PC-3 (cell line): ENCODE results near the gene LRFN4.
A peak's percentile ranks its signal among the peaks of the same experiment; 100 is the strongest.

Experiments used
- EZH2 ChIP-seq: fragments of 300-600 bp; sonication (generic); IDR thresholded peaks from one replicate; pipeline ENCODE4 v1.6.1; 2017; ENCODE audit warnings: antibody characterized with exemption, mild to moderate bottlenecking, low read length; ENCODE audit not compliant: unreplicated experiment
- EZH2phosphoT487 ChIP-seq: fragments of 300-600 bp; sonication (generic); IDR thresholded peaks from 2 replicates; pipeline ENCODE4 v1.6.1; 2018; ENCODE audit warnings: mild to moderate bottlenecking, antibody characterized with exemption, low read length, borderline replicate concordance
- TF ChIP-seq, protein P1 (sequence below): fragments of 300-600 bp; sonication (generic); conservative IDR thresholded peaks from 2 replicates; pipeline ENCODE4 v1.5.1; 2017; ENCODE audit warnings: antibody characterized with exemption, low read depth, mild to moderate bottlenecking, low read length

DNA sequence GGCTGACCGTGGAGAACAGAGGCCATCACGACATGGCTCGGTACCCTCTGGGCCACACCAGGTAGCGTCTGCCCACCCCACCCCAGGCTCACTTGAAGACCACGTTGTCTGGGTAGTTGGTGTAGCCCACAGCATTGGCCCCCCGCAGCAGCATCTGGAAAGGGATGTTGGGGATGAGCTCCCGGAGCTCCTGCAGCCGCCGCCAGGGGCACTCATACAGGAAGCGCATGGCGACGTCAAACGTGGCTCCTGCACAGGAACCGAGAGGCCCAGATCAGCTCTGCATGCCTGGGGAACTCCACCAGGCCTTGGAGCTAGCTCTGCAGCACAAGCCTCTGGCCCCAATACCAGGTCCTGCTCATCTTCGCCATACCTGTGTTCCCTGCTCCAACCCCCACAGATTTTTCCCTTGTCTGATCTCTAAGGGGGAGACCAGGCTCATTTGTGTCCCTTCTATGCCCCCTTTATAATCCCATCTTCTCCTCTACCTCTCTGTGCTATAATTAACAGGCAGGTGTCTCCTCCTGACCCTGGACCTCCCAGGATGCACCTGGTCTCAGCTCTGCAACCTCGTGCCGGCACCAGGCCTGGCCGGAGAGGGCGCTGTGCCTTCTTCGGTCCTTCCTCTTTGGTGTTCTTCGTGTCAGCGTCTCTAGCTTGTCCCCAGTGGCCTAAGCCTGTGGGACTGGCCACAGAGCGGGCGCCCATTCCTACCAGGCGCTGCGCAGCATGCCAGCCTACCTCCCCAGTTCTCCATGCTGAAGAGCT is 5.0 kb upstream of the LRFN4 start:
- TF ChIP-seq EZH2 (no peak), EZH2phosphoT487 (no peak)
- TF ChIP-seq, protein P1, sequence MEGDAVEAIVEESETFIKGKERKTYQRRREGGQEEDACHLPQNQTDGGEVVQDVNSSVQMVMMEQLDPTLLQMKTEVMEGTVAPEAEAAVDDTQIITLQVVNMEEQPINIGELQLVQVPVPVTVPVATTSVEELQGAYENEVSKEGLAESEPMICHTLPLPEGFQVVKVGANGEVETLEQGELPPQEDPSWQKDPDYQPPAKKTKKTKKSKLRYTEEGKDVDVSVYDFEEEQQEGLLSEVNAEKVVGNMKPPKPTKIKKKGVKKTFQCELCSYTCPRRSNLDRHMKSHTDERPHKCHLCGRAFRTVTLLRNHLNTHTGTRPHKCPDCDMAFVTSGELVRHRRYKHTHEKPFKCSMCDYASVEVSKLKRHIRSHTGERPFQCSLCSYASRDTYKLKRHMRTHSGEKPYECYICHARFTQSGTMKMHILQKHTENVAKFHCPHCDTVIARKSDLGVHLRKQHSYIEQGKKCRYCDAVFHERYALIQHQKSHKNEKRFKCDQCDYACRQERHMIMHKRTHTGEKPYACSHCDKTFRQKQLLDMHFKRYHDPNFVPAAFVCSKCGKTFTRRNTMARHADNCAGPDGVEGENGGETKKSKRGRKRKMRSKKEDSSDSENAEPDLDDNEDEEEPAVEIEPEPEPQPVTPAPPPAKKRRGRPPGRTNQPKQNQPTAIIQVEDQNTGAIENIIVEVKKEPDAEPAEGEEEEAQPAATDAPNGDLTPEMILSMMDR, result peak; percentile 44; the same call in 1 of the 2 replicates
